Lower leg skin (tissue), 4 donors: ENCODE measurements around the gene ASTL. TPM values are rescaled to one million over a fixed set of nuclear protein-coding genes. Genes with fewer than 3 reads are reported as not detected.
"Not testable (repeated sequence)": the region's sequence is repeated elsewhere in the genome, so short reads cannot be mapped to it uniquely, and the experiment has no call there.

Experiments
- DNase-seq, 2 donors: peaks; one replicate each; pipeline ENCODE4 v3.0.0-alpha.2; 2019; ENCODE audit warnings: low spot score in 2 of 2
- H3K4me3 ChIP-seq: fragments of 200-600 bp; sonication (generic); 2 replicates; pipeline ENCODE4 v1.5.1; 2017; ENCODE audit warnings: mild to moderate bottlenecking, low read depth; ENCODE audit not compliant: poor library complexity, severe bottlenecking
- POLR2A ChIP-seq, 2 donors: fragments of 450-650 bp; IDR thresholded peaks; one replicate each; pipeline ENCODE4 v1.6.1; 2016 to 2017; ENCODE audit warnings: antibody characterized with exemption in 2 of 2, mild to moderate bottlenecking in 1 of 2, moderate library complexity in 1 of 2
- WGBS, 2 donors: methylation state at CpG; one replicate each; pipeline ENCODE4 v1.1.5; 2018; 5-methylcytosine and 5-hydroxymethylcytosine counted together
- intact Hi-C: fragments of 100-400 bp; cut with DNase I; formaldehyde crosslinking; loops from one replicate; pipeline ENCODE4 v1.15.0; 2023; ENCODE audit warnings: low total_unique reads
- total RNA-seq, 4 donors: library from RNA; depleted of rRNA; stranded (reverse); fragments of >200 nt; gene quantifications; one replicate each; pipeline ENCODE4 v1.1.0, GENCODE V29; 2016
- TF ChIP-seq, protein P1 (sequence below), 3 donors: fragments of 450-650 bp; IDR thresholded peaks; one replicate each; pipeline ENCODE4 v1.5.1; 2016; ENCODE audit warnings: antibody characterized with exemption in 3 of 3, mild to moderate bottlenecking in 3 of 3, moderate library complexity in 2 of 3

The ASTL gene
- total RNA-seq, 4 donors from 2014 or later, result 0.20 to 1.8 (median 0.63) TPM; not detected in 1

- peak in 1 of 2 donors; percentile 84 for DNase-seq
- intact Hi-C loops, result no loop called here
- WGBS, 2 donors, result 72 to 78% methylated on average over 12 to 13 of the region's 13 CpGs
- no peak overlapping the region for H3K4me3 ChIP-seq
- TF ChIP-seq, protein P1, sequence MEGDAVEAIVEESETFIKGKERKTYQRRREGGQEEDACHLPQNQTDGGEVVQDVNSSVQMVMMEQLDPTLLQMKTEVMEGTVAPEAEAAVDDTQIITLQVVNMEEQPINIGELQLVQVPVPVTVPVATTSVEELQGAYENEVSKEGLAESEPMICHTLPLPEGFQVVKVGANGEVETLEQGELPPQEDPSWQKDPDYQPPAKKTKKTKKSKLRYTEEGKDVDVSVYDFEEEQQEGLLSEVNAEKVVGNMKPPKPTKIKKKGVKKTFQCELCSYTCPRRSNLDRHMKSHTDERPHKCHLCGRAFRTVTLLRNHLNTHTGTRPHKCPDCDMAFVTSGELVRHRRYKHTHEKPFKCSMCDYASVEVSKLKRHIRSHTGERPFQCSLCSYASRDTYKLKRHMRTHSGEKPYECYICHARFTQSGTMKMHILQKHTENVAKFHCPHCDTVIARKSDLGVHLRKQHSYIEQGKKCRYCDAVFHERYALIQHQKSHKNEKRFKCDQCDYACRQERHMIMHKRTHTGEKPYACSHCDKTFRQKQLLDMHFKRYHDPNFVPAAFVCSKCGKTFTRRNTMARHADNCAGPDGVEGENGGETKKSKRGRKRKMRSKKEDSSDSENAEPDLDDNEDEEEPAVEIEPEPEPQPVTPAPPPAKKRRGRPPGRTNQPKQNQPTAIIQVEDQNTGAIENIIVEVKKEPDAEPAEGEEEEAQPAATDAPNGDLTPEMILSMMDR (IDR thresholded peaks at IDR 0.05), result no peak
- TF ChIP-seq POLR2A (IDR thresholded peaks at IDR 0.05), result no peak
Observed at GRCh38 chr2:96163768-96164429, 25.6 kb upstream of the ASTL start.

- no peak for TF ChIP-seq POLR2A (IDR thresholded peaks at IDR 0.05)
- TF ChIP-seq, protein P1 (IDR thresholded peaks at IDR 0.05), result no peak
- no peak overlapping the region for H3K4me3 ChIP-seq
- 88 to 90% methylated on average over 5 of the region's 5 CpGs for WGBS, 2 donors
- DNase-seq, result no peak
- intact Hi-C loops, result no loop called here
Observed at GRCh38 chr2:96163415-96163767, 25.1 kb upstream of the ASTL start.

- intact Hi-C loops, result no loop called here
- DNase-seq, result no peak
- 50 to 54% methylated on average over 5 of the region's 5 CpGs for WGBS, 2 donors
- TF ChIP-seq, protein P1 (IDR thresholded peaks at IDR 0.05), result no peak
- TF ChIP-seq POLR2A (IDR thresholded peaks at IDR 0.05), result no peak
- H3K4me3 ChIP-seq, result no peak overlapping the region
Observed at GRCh38 chr2:96161898-96162297, 23.6 kb upstream of the ASTL start.

GRCh38 chr2:96160366-96160765 is 22.1 kb upstream of the ASTL start:
- DNase-seq, intact Hi-C loops, H3K4me3 ChIP-seq: not testable (repeated sequence)
- 94 to 95% methylated on average over 5 of the region's 5 CpGs for WGBS, 2 donors

DNA sequence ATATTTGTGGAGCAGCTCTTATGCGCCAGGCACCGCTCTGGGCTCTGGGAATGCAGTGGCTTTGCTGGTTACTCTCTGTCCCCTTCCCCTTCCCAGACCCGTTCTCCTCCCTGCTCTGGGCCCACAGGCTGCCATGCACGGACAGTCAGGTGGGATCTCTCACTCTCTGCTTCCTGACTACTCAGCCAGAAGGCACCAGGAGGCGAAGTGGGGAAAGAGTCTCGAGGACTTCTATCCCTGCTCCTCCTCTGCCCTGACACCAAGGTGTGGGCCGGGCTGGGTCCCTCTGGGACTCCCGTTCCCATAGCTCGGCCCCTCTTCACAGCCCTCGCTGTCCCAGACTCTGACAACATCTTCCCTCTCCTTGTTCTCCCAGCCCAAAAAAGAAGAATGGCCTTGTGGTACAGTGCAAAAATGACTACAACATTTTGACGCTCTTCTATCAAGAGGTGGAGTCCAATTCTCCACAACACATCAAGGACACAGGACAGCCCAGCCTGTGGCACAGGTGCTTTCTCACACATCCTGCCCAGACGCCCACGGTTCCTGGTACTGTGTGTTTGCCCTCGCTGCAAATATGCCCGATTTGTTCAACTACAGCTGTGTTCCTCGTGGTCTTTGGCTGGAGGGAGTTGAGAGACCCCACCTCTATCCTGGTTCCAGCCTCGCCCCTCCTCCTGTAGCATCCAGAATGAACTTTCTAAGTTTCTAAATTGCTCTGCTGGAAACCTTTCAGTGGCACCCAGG is 21.0 kb upstream of the ASTL start:
- intact Hi-C loops, result no loop called here
- DNase-seq, result no peak
- TF ChIP-seq, protein P1 (IDR thresholded peaks at IDR 0.05), result no peak
- TF ChIP-seq POLR2A (IDR thresholded peaks at IDR 0.05), result no peak
- no peak overlapping the region for H3K4me3 ChIP-seq
- 84 to 89% methylated on average over 17 of the region's 17 CpGs for whole genome bisulfite sequencing, 2 donors

- WGBS, 2 donors, result 88 to 90% methylated on average over 14 of the region's 14 CpGs
- TF ChIP-seq, protein P1 (IDR thresholded peaks at IDR 0.05), result no peak
- TF ChIP-seq POLR2A (IDR thresholded peaks at IDR 0.05), result no peak
- no peak overlapping the region for H3K4me3 ChIP-seq
- DNase-seq, result no peak
- intact Hi-C loops, result no loop called here
Observed at GRCh38 chr2:96158554-96158940, 20.2 kb upstream of the ASTL start.
